IPS-18a (cell line): ENCODE results near the gene RMND5B.

ENCODE experiments used
- H3K27ac ChIP-seq: one replicate; pipeline ENCODE4 v1.5.1; 2013; ENCODE audit warnings: low read length
- H3K27me3 ChIP-seq: one replicate; pipeline ENCODE4 v1.6.1; 2013; ENCODE audit warnings: mild to moderate bottlenecking, low read length; ENCODE audit not compliant: control insufficient read depth, insufficient read depth
- H3K36me3 ChIP-seq: one replicate; pipeline ENCODE4 v1.6.1; 2013; ENCODE audit warnings: low read depth, low read length; ENCODE audit not compliant: control insufficient read depth
- H3K4me1 ChIP-seq: one replicate; pipeline ENCODE4 v1.6.1; 2013; ENCODE audit warnings: low read depth, low read length; ENCODE audit not compliant: control insufficient read depth
- H3K4me3 ChIP-seq: one replicate; pipeline ENCODE4 v1.5.1; 2013; ENCODE audit warnings: low read length
- H3K9ac ChIP-seq: one replicate; pipeline ENCODE4 v1.6.1; 2013; ENCODE audit warnings: mild to moderate bottlenecking, low read length, moderate library complexity
- H3K9me3 ChIP-seq: one replicate; pipeline ENCODE4 v1.6.1; 2013; ENCODE audit warnings: low read depth, low read length; ENCODE audit not compliant: control insufficient read depth

RMND5B gene

DNA sequence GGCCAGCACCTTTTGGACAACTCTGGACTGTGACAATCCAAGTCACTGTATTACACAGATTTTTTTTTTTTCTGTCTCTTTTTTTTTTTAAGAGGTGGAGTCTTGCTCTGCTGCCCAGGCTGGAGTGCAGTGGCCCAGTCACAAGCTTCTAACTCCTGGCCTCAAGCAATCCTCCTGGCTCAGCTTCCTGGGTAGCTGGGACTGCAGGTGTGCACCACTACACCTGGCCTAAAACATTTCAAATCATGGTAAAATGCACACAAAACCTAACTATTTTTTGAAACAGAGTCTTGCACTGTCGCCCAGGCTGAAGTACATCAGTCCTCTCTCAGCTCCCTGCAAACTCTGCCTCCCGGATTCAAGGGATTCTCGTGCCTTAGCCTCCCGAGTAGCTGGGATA, 24.7 kb upstream of the RMND5B start:
- H3K27ac ChIP-seq = no peak overlapping the region
- no peak overlapping the region for H3K4me3 ChIP-seq

DNA sequence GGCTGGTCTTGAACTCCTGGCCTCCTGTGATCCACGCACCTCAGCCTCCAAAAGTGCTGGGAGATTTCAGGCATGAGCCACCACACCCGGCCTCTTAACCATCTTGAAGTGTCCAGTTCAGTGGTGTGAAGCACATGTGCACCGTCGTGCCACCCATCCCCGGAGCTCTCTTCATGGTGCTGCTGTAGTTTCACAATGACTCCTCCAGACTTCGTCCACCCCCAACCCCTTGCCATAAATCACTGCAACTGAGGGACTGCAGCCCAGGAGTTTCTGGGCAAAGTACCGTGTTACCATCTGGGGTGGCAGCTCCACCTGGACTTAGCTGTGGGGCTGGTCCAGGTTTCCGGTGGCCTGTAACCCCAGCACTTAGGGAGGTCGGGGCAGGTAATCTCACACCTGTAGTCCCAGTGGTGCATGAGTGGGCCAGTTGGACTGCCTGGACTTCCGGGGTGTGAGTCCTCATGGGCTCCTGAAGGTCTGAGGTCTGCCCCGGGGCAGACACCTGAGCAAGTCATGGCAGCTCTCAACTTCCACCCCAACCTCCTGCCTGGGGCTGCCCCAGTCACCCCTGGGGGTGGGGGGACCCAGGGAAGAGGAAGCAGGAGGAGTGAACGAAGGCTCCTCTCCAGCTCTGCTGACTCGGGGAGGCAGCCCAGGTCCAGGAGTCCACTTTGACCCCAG, 24.1 kb upstream of the RMND5B start:
- Histone ChIP-seq H3K9ac (no peak overlapping the region), H3K27ac (no peak overlapping the region), H3K36me3 (no peaks in the 10 kb centered on the region), H3K4me1 (no peaks in the 10 kb centered on the region), H3K4me3 (no peak overlapping the region), H3K27me3 (no peaks in the 10 kb centered on the region), H3K9me3 (no peaks in the 10 kb centered on the region)

More for the DNA sequence above, 24.7 kb upstream of the RMND5B start:
- Histone ChIP-seq H3K4me1 (no peaks in the 10 kb centered on the region), H3K27me3 (no peaks in the 10 kb centered on the region), H3K36me3 (no peaks in the 10 kb centered on the region), H3K9ac (no peak overlapping the region), H3K9me3 (no peaks in the 10 kb centered on the region)

DNA sequence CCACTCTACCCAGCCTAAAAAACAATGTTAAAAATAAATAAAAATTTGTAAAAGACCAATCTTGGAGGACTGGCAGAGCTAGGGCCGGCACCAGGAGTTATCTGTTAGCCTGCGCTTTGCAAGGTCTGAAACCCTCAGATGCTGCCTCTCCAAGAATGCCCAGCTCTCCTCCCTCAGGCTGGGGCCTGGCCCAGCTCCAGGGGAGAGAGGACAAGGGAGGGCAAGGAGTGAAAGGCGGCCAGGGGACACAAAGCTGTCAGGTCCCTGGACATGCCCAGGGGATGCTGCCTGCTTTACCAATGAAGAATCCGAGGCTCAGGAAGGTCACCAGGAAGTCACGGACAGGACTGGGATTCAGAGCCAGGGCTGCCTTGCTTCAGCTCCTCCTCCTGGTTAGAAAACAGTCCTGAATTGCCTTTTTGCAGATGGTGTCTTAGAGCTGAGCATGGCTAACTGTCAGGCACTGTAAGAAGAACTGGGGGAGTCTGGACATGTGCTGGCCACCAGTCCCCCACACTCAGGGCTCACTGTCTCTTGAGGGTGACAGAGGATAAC, 23.0 kb upstream of the RMND5B start:
- Histone ChIP-seq H3K4me1 (no peaks in the 10 kb centered on the region), H3K9me3 (no peaks in the 10 kb centered on the region), H3K9ac (no peak overlapping the region), H3K36me3 (no peaks in the 10 kb centered on the region), H3K27ac (no peak overlapping the region), H3K4me3 (no peak overlapping the region), H3K27me3 (no peaks in the 10 kb centered on the region)

DNA sequence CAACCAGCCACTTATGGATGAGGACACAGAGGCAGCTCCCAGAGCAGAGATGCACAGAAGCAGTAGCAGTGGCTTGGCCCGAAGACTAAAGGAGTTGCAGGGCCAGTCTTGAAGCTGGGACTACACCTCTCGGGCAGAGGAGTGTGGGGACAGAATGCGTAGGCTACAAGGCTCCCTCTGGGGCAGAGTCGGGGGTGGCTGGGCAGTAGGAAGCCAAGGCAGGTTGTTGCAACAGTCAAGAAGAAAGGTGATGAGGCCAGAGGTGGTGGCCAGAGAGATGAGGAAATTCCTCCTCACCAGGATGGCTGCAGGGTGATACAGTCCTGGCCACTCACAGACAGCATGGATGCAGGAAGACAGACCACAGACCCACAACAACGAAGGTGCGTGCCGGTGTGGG, 22.4 kb upstream of the RMND5B start:
- Histone ChIP-seq H3K9ac (no peak overlapping the region), H3K27ac (no peak overlapping the region), H3K4me1 (no peaks in the 10 kb centered on the region), H3K4me3 (no peak overlapping the region), H3K36me3 (no peaks in the 10 kb centered on the region), H3K9me3 (no peaks in the 10 kb centered on the region), H3K27me3 (no peaks in the 10 kb centered on the region)

DNA sequence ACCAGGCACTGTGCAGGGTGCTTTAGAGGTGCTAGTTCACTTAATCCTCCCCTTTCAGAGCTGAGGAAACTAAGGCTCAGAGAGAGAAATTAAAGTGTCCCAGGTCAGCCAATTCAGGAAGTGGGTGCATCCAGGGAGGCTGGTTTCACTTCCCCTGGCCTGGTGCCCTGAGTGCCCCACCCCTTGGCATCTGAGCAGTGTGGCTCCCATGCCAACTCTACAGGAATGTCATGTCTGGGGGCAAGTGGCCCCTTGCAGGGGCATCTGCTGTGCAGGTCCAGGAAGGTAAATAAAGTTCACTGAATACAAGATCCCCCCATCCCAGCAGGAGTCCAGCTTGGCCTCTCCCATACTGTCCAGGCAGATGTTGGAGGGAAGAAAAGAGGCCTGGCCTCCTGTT, 21.8 kb upstream of the RMND5B start:
- Histone ChIP-seq H3K36me3 (no peaks in the 10 kb centered on the region), H3K27me3 (no peaks in the 10 kb centered on the region), H3K9me3 (no peaks in the 10 kb centered on the region), H3K27ac (no peak overlapping the region), H3K4me3 (no peak overlapping the region), H3K9ac (no peak overlapping the region), H3K4me1 (no peaks in the 10 kb centered on the region)

DNA sequence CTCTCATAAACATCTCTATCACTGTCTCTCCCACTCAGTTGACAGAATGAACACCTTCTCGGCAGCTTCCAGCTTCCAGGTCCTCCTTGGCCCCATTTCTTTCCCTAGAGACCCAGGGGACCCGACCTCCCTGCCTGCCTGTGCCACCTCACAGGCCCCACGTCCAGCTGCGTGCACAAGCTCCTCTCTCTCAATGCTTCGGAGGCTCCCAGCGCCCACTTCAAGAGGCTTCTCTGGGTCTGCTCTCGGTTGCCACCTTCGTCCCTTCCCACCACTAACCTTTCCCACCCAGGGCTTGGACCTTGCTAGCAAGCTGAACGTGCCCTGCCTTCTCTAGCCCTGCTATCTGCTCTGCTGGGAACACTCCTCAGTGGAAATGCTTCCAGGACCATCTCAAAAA, 20.3 kb upstream of the RMND5B start:
- no peaks in the 10 kb centered on the region for H3K27me3 ChIP-seq
- no peak overlapping the region for H3K4me3 ChIP-seq
- peaks cover 7% of the 10 kb centered on the region for H3K4me1 ChIP-seq
- H3K9ac ChIP-seq = no peak overlapping the region
- no peak overlapping the region for H3K27ac ChIP-seq
- H3K36me3 ChIP-seq = no peaks in the 10 kb centered on the region
- no peaks in the 10 kb centered on the region for H3K9me3 ChIP-seq

DNA sequence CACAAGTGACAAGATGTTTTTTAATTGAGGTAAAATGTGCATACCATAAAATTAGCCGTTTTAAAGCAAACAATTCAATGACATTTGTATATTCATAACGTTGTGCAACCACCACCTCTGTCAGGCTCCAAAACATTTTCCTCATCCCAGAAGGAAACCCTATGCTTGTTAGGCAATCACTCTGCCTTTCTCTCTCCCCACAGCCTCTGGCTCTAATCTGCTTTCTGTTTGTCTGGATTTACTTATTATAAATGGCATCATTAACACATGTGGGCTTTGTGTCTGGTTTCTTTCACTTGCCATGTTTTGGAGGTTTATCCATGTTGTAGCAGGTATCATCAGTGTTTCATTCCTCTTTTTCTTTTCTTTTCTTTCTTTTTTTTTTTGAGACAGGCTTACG, 18.9 kb upstream of the RMND5B start:
- H3K27ac ChIP-seq = no peak overlapping the region
- H3K4me1 ChIP-seq = peaks cover 18% of the 10 kb centered on the region
- H3K9ac ChIP-seq = no peak overlapping the region
- no peaks in the 10 kb centered on the region for H3K36me3 ChIP-seq
- H3K9me3 ChIP-seq = no peaks in the 10 kb centered on the region
- H3K4me3 ChIP-seq = no peak overlapping the region
- no peaks in the 10 kb centered on the region for H3K27me3 ChIP-seq

DNA sequence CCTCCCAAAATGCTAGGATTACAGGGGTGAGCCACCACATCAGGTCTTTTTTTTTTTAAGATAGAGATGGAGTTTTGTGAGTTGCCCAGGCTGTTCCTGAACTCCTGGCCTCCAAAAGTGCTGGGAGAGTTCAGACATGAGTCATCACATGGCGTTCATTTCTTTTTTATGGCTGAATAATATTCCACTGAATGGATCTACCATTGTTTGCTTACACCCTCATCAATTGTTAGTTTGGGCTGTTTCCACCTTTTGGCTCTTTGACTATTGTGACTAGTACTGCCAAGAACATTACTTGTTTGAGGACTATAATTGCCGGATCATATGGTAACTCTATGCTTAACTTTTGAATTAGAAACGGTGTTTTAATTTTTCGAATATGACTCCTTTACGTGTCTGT, 18.3 kb upstream of the RMND5B start:
- H3K4me1 ChIP-seq = peaks cover 24% of the 10 kb centered on the region
- H3K9ac ChIP-seq = peak overlapping the region; percentile 33
- no peak overlapping the region for H3K27ac ChIP-seq
- H3K27me3 ChIP-seq = no peaks in the 10 kb centered on the region
- H3K4me3 ChIP-seq = peak overlapping the region; percentile 87
- H3K9me3 ChIP-seq = no peaks in the 10 kb centered on the region
- no peaks in the 10 kb centered on the region for H3K36me3 ChIP-seq

DNA sequence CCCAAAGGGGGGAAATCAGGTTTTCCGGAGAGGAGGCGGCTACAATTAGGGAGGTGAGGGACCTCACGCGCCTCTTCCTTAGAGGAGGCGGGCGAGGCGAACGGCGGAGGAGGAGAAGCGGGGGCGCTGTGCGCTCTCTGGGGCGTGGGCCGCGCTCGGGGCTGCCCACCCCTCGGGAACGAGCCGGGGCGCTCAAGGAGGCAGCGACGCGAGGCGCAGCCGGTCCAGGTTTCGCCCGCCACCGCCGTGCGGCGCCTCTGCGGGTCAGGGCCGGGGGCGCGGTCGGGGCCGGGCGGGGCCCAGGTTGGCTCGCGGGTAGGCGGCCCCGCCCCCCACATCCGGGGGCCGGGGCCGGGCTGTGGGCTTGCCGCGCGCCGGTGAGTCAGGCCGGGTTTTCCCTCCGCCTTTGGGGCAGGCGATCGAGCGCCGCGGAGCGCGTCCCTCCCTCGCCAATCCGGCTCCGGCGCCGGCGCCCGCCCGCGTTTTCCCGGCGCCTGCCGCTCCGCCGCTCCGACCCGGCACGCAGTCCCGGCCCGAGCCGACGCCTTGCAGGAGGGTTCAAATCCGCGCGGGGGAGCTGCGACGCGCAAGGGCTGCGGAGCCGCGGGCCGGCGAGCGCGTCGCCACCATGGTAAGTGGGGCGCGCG, 17.6 kb upstream of the RMND5B start, which contains the start of gene N4BP3:
TSS of gene N4BP3 (plus strand) at position 392 of the 647 bp plus-strand sequence. CDS start 6,052 bp downstream, outside the sequence.
- Histone ChIP-seq H3K4me1 (peaks cover 31% of the 10 kb centered on the region), H3K27me3 (no peaks in the 10 kb centered on the region), H3K4me3 (peak within 1 kb of the TSS; percentile 87), H3K9ac (peak within 1 kb of the TSS; percentile 69), H3K27ac (no peak within 1 kb of the TSS), H3K9me3 (no peaks in the 10 kb centered on the region), H3K36me3 (no peaks in the 10 kb centered on the region)

DNA sequence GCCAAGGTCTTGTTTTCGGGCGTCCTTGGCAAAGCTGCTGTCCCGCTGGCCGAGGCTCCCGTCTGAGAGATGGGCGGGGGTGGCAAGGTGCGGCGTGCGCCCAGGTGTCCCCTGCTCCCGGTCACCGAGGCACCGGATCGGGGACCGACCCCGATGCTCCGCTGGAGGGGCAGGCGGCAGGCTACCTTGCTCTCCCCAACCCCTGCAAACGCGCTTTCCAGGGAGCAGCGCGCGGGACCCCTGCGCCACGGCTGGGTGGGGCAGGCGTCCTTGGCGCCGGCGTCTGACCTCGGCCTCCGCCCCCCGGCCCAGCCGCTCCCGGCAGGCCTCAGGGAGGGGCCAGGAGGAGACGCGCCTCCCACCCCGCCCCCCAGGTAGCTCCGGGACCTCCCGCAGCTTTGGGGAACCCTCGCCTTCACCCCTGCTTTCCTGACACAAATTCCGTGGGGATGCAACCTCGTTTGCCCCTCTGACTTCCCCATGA, 16.9 kb upstream of the RMND5B start:
- peak overlapping the region; percentile 87 for H3K4me3 ChIP-seq
- no peak overlapping the region for H3K27ac ChIP-seq
- H3K4me1 ChIP-seq = peaks cover 32% of the 10 kb centered on the region
- H3K27me3 ChIP-seq = no peaks in the 10 kb centered on the region
- H3K36me3 ChIP-seq = no peaks in the 10 kb centered on the region
- peak overlapping the region; percentile 69 for H3K9ac ChIP-seq
- H3K9me3 ChIP-seq = no peaks in the 10 kb centered on the region

DNA sequence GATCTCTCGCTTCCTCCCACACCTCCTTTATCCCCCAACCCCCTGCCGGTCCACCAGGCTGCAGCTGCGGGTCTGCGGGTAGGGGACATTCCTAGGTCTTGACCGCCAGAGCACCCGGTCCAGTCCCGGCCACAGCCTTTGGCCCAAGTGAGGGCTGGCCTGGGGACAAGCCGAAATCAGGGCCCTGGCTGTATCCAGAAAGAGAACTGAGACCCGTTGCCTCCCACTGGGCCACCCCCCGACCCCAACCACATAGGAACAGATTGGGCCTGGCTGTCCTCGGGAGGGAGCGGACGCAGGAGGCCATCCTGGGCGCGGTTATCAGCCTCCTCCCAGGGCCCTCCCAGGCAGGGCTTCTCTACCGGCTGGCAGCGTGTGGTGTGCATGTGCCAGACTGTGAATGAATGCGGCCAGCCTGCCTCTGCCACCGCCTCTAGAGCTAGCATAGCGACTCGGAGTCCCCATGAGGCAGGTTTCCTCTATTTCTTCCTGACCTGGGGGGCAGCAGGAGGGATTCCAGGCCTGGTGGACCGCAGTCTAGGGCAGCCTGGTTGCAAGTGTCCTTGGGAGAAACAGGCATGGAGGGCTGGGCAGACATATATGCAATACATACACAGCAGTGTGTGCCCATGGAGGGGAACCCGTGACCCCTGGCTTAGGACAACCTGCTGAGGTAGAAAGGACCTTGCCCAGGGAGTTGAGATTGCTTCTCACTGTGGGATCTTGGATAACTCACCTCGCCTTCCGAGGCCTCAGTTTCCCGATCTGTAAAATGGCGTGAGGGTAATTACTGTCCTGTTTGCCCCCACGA, 16.3 kb upstream of the RMND5B start:
- Histone ChIP-seq H3K9me3 (no peaks in the 10 kb centered on the region), H3K9ac (peak overlapping the region; percentile 69), H3K4me3 (peak overlapping the region; percentile 87), H3K27me3 (no peaks in the 10 kb centered on the region), H3K4me1 (peaks cover 32% of the 10 kb centered on the region), H3K36me3 (peaks cover 1% of the 10 kb centered on the region), H3K27ac (peak overlapping the region; percentile 9)
